ENCODE data around the gene NTNG1.
"Not testable (repeated sequence)": the region's sequence is repeated elsewhere in the genome, so short reads cannot be mapped to it uniquely, and the experiment has no call there.

Gene NTNG1

GRCh38 chr1:107202007-107202406 is 61.2 kb downstream of the NTNG1 start:
- DNase-seq, result no peak

- no peak for DNase-seq
Observed at GRCh38 chr1:107213225-107213624, 72.4 kb downstream of the NTNG1 start.

- no peak for DNase-seq
Observed at GRCh38 chr1:107220036-107220435, 79.2 kb downstream of the NTNG1 start.

- DNase-seq, result no peak
Observed at GRCh38 chr1:107225706-107226105, 84.9 kb downstream of the NTNG1 start.

- no peak for DNase-seq
Observed at GRCh38 chr1:107228704-107229371, 88.0 kb downstream of the NTNG1 start.

GRCh38 chr1:107229711-107230110 is 88.9 kb downstream of the NTNG1 start:
- DNase-seq, result no peak

- DNase-seq, result no peak
Observed at GRCh38 chr1:107230121-107230520, 89.3 kb downstream of the NTNG1 start.

GRCh38 chr1:107231291-107231690 is 90.5 kb downstream of the NTNG1 start:
- DNase-seq, result no peak

GRCh38 chr1:107232426-107232825 is 91.6 kb downstream of the NTNG1 start:
- DNase-seq, result no peak

GRCh38 chr1:107236760-107237159 is 95.9 kb downstream of the NTNG1 start:
- not testable (repeated sequence) for DNase-seq

- no peak for DNase-seq
Observed at GRCh38 chr1:107243461-107243860, 102.6 kb downstream of the NTNG1 start.

GRCh38 chr1:107244709-107245500 is 104.1 kb downstream of the NTNG1 start:
- no peak for DNase-seq

GRCh38 chr1:107246775-107247345 is 106.0 kb downstream of the NTNG1 start:
- DNase-seq, result no peak

GRCh38 chr1:107247679-107248078 is 106.8 kb downstream of the NTNG1 start:
- no peak for DNase-seq

- DNase-seq, result no peak
Observed at GRCh38 chr1:107250169-107250568, 109.3 kb downstream of the NTNG1 start.

- no peak for DNase-seq
Observed at GRCh38 chr1:107251083-107251482, 110.2 kb downstream of the NTNG1 start.

GRCh38 chr1:107251839-107252238 is 111.0 kb downstream of the NTNG1 start:
- DNase-seq, result no peak

- no peak for DNase-seq
Observed at GRCh38 chr1:107252271-107252670, 111.4 kb downstream of the NTNG1 start.

GRCh38 chr1:107254306-107254705 is 113.5 kb downstream of the NTNG1 start:
- no peak for DNase-seq

- DNase-seq, result no peak
Observed at GRCh38 chr1:107255469-107255868, 114.6 kb downstream of the NTNG1 start.

- no peak for DNase-seq
Observed at GRCh38 chr1:107262467-107263286, 121.8 kb downstream of the NTNG1 start.

- no peak for DNase-seq
Observed at GRCh38 chr1:107263291-107263915, 122.6 kb downstream of the NTNG1 start.

- no peak for DNase-seq
Observed at GRCh38 chr1:107264007-107264406, 123.2 kb downstream of the NTNG1 start.
